ENCODE measurements around the gene GRAP2. TPM values are rescaled to one million over a fixed set of nuclear protein-coding genes. Genes with fewer than 3 reads are reported as not detected.
"Not testable (repeated sequence)": the region's sequence is repeated elsewhere in the genome, so short reads cannot be mapped to it uniquely, and the experiment has no call there.

Gene GRAP2
- total RNA-seq, 6 donors from 2014 or later, result 3.2 to 22.0 (median 7.2) TPM

DNA sequence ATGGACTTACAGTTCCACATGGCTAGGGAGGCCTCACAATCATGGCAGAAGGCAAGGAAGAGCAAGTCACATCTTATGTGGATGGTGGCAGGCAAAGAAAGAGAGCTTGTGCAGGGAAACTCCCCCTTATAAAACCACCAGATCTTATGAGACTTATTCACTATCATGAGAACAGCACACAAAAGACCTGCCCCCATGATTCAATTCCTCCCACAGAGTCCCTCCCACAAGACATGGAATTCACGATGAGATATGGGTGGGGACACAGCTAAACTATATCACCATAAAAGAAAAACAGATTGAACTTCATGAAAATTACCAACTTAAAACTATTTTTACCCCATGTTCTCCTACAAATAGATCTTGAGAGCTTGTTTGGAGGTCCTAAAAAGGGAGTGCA is 26.9 kb upstream of the GRAP2 start:
- Histone ChIP-seq H3K27me3 (no peaks in the 10 kb centered on the region), H3K27ac (no peak overlapping the region), H3K36me3 (no peaks in the 10 kb centered on the region), H3K9me3 (no peaks in the 10 kb centered on the region), H3K4me3 (no peak overlapping the region), H3K4me1 (no peaks in the 10 kb centered on the region)
- no peak for TF ChIP-seq EP300 (IDR thresholded peaks at IDR 0.05)
- TF ChIP-seq POLR2A (IDR thresholded peaks at IDR 0.05), result no peak
- TF ChIP-seq CTCF (IDR thresholded peaks at IDR 0.05), result no peak
- TF ChIP-seq POLR2AphosphoS5 (IDR thresholded peaks at IDR 0.05), result no peak
- ATAC-seq (ENCODE audit: low FRiP score in 2 of 2) (no peak), DNase-seq (no peak)
- 55 to 69% methylated on average over 1 of the region's 1 CpG for WGBS, 2 donors

DNA sequence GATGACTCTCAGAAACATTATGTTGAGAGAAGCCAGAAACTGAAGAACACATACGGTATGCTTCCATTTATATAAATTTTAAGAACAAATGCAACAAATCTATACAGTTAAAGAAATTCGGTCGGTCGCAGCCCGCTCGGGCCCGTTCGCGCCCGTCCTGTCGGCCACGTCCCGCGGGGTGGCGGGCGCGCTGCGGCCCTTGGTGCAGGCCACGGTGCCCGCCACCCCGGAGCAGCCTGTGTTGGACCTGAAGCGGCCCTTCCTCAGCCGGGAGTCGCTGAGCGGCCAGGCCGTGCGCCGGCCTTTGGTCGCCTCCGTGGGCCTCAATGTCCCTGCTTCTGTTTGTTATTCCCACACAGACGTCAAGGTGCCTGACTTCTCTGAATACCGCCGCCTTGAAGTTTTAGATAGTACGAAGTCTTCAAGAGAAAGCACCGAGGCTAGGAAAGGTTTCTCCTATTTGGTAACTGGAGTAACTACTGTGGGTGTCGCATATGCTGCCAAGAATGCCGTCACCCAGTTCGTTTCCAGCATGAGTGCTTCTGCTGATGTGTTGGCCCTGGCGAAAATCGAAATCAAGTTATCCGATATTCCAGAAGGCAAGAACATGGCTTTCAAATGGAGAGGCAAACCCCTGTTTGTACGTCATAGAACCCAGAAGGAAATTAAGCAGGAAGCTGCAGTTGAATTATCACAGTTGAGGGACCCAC is 25.6 kb upstream of the GRAP2 start:
- H3K4me1 ChIP-seq; ATAC-seq (ENCODE audit: low FRiP score in 2 of 2); H3K27me3 ChIP-seq; H3K36me3 ChIP-seq; H3K4me3 ChIP-seq; H3K9me3 ChIP-seq; H3K27ac ChIP-seq: not testable (repeated sequence)
- DNase-seq, result peak in 1 of 2 donors; percentile 78
- WGBS, 2 donors, result 91 to 92% methylated on average over 36 to 42 of the region's 42 CpGs

- no peaks in the 10 kb centered on the region for H3K4me1 ChIP-seq
- ATAC-seq (ENCODE audit: low FRiP score in 2 of 2), result no peak
- no peak for DNase-seq
- 63 to 66% methylated on average over 6 of the region's 6 CpGs for WGBS, 2 donors
- H3K4me3 ChIP-seq, result no peak overlapping the region
- H3K36me3 ChIP-seq, result no peaks in the 10 kb centered on the region
- no peaks in the 10 kb centered on the region for H3K27me3 ChIP-seq
- no peak overlapping the region for H3K27ac ChIP-seq
- no peak for TF ChIP-seq POLR2AphosphoS5 (IDR thresholded peaks at IDR 0.05)
- no peak for TF ChIP-seq EP300 (IDR thresholded peaks at IDR 0.05)
- TF ChIP-seq CTCF (IDR thresholded peaks at IDR 0.05), result no peak
- no peak for TF ChIP-seq POLR2A (IDR thresholded peaks at IDR 0.05)
- H3K9me3 ChIP-seq, result no peaks in the 10 kb centered on the region
These were observed 23.6 kb upstream of the GRAP2 start for GRCh38 chr22:39877079-39877845.

- ATAC-seq (ENCODE audit: low FRiP score in 2 of 2) (no peak), DNase-seq (no peak)
- no peaks in the 10 kb centered on the region for H3K36me3 ChIP-seq
- no peak overlapping the region for H3K4me3 ChIP-seq
- TF ChIP-seq CTCF (IDR thresholded peaks at IDR 0.05), result no peak
- TF ChIP-seq EP300 (IDR thresholded peaks at IDR 0.05), result no peak
- no peak for TF ChIP-seq POLR2A (IDR thresholded peaks at IDR 0.05)
- no peak for TF ChIP-seq POLR2AphosphoS5 (IDR thresholded peaks at IDR 0.05)
- no peaks in the 10 kb centered on the region for H3K4me1 ChIP-seq
- no peaks in the 10 kb centered on the region for H3K27me3 ChIP-seq
- no peaks in the 10 kb centered on the region for H3K9me3 ChIP-seq
- no peak overlapping the region for H3K27ac ChIP-seq
These were observed 20.2 kb upstream of the GRAP2 start for GRCh38 chr22:39880722-39881121.

GRCh38 chr22:39883057-39883456 is 17.8 kb upstream of the GRAP2 start:
- Histone ChIP-seq H3K4me3 (no peak overlapping the region), H3K4me1 (no peaks in the 10 kb centered on the region), H3K27me3 (no peaks in the 10 kb centered on the region), H3K36me3 (no peaks in the 10 kb centered on the region), H3K27ac (no peak overlapping the region), H3K9me3 (no peaks in the 10 kb centered on the region)
- no peak for TF ChIP-seq CTCF (IDR thresholded peaks at IDR 0.05)
- no peak for TF ChIP-seq EP300 (IDR thresholded peaks at IDR 0.05)
- TF ChIP-seq POLR2A (IDR thresholded peaks at IDR 0.05), result no peak
- no peak for TF ChIP-seq POLR2AphosphoS5 (IDR thresholded peaks at IDR 0.05)
- no peak for DNase-seq
- no peak for ATAC-seq (ENCODE audit: low FRiP score in 2 of 2)
- WGBS, 2 donors, result 78 to 83% methylated on average over 1 of the region's 1 CpG

- not testable (repeated sequence) for H3K9me3 ChIP-seq; H3K36me3 ChIP-seq; ATAC-seq (ENCODE audit: low FRiP score in 2 of 2); H3K4me3 ChIP-seq; H3K27me3 ChIP-seq; DNase-seq; H3K4me1 ChIP-seq; H3K27ac ChIP-seq
- WGBS, 2 donors, result 88 to 93% methylated on average over 3 of the region's 3 CpGs
These were observed 11.0 kb upstream of the GRAP2 start for GRCh38 chr22:39889924-39890323.
